Immature natural killer cell (primary cell): ENCODE data around the gene MKRN3. TPM values are rescaled to one million over a fixed set of nuclear protein-coding genes. Genes with fewer than 3 reads are reported as not detected.
"Not testable (repeated sequence)": the region's sequence is repeated elsewhere in the genome, so short reads cannot be mapped to it uniquely, and the experiment has no call there.

Experiments
- DNase-seq, 3 donors: peaks; one replicate each; pipeline ENCODE4 v3.0.0; 2022; ENCODE audit warnings: mixed read lengths in 1 of 3
- H3K27ac Mint-ChIP-seq, 6 donors: one replicate each; pipeline ENCODE4 v1.8.0; 2020; ENCODE audit warnings: mixed read lengths in 6 of 6, mild to moderate bottlenecking in 5 of 6, inconsistent platforms in 4 of 6, moderate library complexity in 3 of 6
- H3K27me3 Mint-ChIP-seq, 3 donors: one replicate each; pipeline ENCODE4 v1.8.0; 2020 to 2021; ENCODE audit warnings: low read depth in 3 of 3, mild to moderate bottlenecking in 3 of 3, mixed read lengths in 3 of 3, moderate library complexity in 3 of 3, inconsistent platforms in 1 of 3
- H3K36me3 Mint-ChIP-seq, 3 donors: one replicate each; pipeline ENCODE4 v1.8.0; 2020; ENCODE audit warnings: mixed read lengths in 3 of 3, inconsistent platforms in 2 of 3, mild to moderate bottlenecking in 2 of 3
- H3K4me1 Mint-ChIP-seq, 2 donors: one replicate each; pipeline ENCODE4 v1.8.0; 2020; ENCODE audit warnings: inconsistent platforms in 2 of 2, mild to moderate bottlenecking in 2 of 2, mixed read lengths in 2 of 2, moderate library complexity in 1 of 2
- H3K4me3 Mint-ChIP-seq, 5 donors: one replicate each; pipeline ENCODE4 v1.8.0; 2020; ENCODE audit warnings: mild to moderate bottlenecking in 5 of 5, mixed read lengths in 5 of 5, inconsistent platforms in 3 of 5, moderate library complexity in 3 of 5
- H3K9me3 Mint-ChIP-seq, 6 donors: one replicate each; pipeline ENCODE4 v1.8.0; 2020; ENCODE audit warnings: mild to moderate bottlenecking in 6 of 6, mixed read lengths in 6 of 6, inconsistent platforms in 4 of 6, moderate library complexity in 3 of 6
- polyA plus RNA-seq, 3 donors: library from polyadenylated mRNA; unstranded; fragments of 300-500 nt; fragmentation: Illumina TruSeq; gene quantifications; one replicate each; pipeline ENCODE4 v1.2.3, GENCODE V29; 2021

MKRN3 gene
- polyA plus RNA-seq, 3 donors from 2014 or later, result 0.68 TPM; not detected in 2

DNA sequence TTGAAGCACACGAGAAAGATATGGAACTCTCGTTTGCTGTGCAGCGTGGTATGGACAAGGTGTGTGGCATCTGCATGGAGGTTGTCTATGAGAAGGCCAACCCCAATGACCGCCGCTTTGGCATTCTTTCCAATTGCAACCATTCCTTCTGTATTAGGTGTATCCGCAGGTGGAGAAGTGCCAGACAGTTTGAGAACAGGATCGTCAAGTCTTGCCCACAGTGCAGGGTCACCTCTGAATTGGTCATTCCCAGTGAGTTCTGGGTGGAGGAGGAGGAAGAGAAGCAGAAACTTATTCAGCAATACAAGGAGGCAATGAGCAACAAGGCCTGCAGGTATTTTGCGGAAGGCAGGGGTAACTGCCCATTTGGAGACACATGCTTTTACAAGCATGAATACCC is 1.2 kb downstream of the MKRN3 start:
- no peak overlapping the region for H3K27ac Mint-ChIP-seq

DNA sequence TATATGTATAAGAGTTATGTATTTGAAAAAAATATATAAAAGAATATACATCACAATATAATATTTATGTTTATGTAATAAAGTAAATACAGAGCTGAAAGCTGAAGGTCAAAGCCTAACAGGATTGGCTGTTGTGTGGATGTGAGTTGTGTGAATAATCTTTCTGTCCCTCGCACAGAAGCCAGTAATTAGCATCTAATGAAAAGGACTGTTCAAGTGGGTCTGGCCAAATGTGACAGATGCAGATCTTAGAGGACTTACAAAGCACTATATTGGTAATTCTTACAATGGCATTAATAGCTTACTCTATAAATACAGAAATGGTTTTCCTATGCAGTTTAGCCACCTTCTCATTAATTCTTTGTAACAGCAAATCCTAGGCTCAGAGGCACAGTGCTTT is 2.4 kb downstream of the MKRN3 start:
- Mint-ChIP-seq H3K27me3 (peaks cover 0 to 5% (median 4%) of the 10 kb centered on the region in 3 donors), H3K9me3 (peaks cover 0 to 9% (median 6%) of the 10 kb centered on the region in 6 donors), H3K4me3 (no peak overlapping the region), H3K4me1 (no peaks in the 10 kb centered on the region), H3K27ac (no peak overlapping the region), H3K36me3 (peaks cover 0 to 4% (median 0%) of the 10 kb centered on the region in 3 donors)
- no peak for DNase-seq

More for the DNA sequence above, 1.2 kb downstream of the MKRN3 start:
- Mint-ChIP-seq H3K4me3 (peak overlapping the region in 2 of 5 donors; percentile 30 to 70), H3K4me1 (no peaks in the 10 kb centered on the region), H3K9me3 (peaks cover 0 to 10% (median 6%) of the 10 kb centered on the region in 6 donors), H3K36me3 (peaks cover 0 to 4% (median 0%) of the 10 kb centered on the region in 3 donors), H3K27me3 (peaks cover 0 to 5% (median 4%) of the 10 kb centered on the region in 3 donors)
- no peak for DNase-seq

DNA sequence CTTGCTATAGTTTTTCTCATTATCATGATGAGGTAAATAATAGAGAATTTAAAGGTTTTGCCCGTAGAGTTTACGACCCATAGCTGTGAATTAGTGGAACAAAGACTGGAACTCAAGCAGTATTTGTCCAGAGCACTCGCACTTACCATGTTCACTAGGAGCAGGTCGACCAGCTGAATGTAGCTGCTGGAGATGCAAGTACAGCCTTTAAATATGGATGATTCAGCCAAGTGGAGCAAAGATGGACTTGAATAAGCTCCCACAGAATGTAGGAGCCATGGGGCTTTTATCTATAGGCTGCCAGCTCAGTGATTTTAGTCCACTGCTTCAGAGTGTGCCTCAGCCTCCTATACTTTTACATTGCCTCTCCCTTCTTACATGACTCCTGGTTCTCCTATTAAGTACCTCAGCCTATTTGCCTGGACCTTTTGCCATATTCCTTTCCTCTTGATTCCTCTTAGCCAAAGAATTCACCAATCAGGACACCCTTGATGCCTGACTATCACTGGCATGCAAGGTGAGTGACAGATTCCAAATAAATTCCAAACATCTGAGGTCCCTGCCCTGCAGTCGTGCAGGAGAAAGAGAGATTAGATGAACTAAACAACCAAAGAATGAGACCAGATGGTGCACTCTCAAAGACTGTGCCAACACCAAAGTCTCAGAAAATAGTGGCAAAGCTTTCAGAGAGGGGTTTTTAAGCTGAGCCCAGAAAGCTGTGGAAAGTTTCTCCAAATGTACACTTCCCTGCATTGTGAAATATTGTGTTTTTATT is 3.9 kb downstream of the MKRN3 start:
- Mint-ChIP-seq H3K9me3 (peaks cover 1 to 13% (median 6%) of the 10 kb centered on the region in 6 donors), H3K27me3 (peaks cover 0 to 7% (median 5%) of the 10 kb centered on the region in 3 donors), H3K27ac (no peak overlapping the region), H3K4me1 (no peaks in the 10 kb centered on the region), H3K4me3 (no peak overlapping the region), H3K36me3 (peaks cover 0 to 4% (median 0%) of the 10 kb centered on the region in 3 donors)
- DNase-seq, result no peak

DNA sequence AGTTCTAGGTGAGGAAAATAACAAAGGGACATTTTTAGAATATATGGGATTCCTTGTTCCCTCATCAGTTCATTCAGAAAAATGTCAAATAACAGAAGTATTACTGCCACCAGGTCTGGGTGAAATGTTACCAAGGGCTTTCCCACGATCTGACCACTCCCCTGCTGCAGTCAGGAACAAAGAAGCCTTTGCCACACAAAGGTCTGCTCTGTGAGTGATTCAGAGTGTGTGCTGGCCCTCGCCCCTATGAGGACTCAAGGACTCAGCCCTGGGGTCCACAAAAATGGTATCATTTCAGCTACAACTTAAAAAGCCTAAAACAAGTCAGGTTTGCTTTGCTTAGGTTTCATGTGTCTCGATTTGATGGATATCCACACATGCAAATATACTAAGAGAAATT is 5.0 kb downstream of the MKRN3 start:
- H3K27me3 Mint-ChIP-seq, result peaks cover 0 to 7% (median 3%) of the 10 kb centered on the region in 3 donors
- no peaks in the 10 kb centered on the region for H3K36me3 Mint-ChIP-seq
- H3K4me3 Mint-ChIP-seq, result no peak overlapping the region
- H3K27ac Mint-ChIP-seq, result no peak overlapping the region
- no peaks in the 10 kb centered on the region for H3K4me1 Mint-ChIP-seq
- peaks cover 0 to 6% (median 3%) of the 10 kb centered on the region in 6 donors for H3K9me3 Mint-ChIP-seq
- no peak for DNase-seq

DNA sequence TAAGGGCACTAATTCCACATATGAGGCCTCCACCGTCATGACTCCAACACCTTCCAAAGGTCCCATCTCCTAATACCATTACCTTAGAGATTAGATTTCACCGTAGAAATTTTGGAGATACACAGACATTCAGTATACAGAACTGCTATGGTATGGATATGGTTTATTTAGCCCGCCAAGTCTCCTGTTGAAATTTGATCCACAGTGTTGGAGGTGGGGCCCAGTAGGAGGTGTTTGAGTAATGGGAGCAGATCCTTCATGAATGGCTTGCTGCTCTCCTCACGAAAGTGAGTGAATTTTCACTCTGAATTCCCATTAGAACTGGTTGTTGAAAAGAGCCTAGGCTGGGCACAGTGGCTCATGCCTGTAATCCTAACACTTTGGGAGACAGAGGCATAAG is 7.4 kb downstream of the MKRN3 start:
- DNase-seq, result no peak
- Mint-ChIP-seq H3K27ac (no peak overlapping the region), H3K27me3 (peaks cover 0 to 3% (median 3%) of the 10 kb centered on the region in 3 donors), H3K4me3 (no peak overlapping the region), H3K36me3 (no peaks in the 10 kb centered on the region), H3K4me1 (no peaks in the 10 kb centered on the region), H3K9me3 (peaks cover 0 to 5% (median 1%) of the 10 kb centered on the region in 6 donors)

DNA sequence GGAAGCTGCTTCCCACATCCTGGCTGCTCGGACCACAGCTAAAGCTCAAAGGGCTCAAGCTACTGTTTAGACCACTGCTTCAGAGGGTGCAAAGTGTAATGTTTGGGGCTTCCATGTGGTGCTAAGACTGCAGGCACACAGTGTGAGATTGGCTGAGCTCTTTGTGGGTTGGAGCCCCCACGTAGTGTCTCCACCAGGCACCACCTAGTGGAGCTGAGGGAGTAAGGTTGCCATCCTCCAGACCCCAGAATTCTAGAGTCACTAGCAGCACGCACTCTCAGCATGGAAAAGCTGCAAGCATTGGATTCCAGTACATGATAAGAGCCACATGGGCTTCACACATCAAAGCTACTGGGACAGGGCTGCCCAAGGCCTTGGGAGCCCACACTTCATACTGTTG is 9.3 kb downstream of the MKRN3 start:
- Mint-ChIP-seq H3K4me1 (no peaks in the 10 kb centered on the region), H3K4me3 (no peak overlapping the region), H3K27ac (no peak overlapping the region)

DNA sequence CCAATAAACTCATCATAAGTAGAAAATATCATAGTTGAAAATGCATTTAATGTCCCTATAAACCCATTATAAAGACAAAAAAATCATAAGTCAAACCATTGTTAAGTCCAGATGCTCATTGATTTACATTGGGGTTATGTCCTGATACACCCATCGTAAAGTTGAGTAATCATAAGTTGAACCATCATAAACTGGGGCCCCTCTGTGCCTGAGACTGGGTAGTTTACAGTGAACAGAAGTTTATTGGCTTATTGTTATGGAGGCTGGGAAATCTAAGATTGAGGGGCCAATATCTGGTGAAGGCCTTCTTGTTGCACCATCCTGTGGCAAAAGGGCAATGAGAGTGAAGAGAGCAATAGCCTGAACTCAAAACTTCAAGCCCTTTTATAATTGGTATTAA is 10.6 kb downstream of the MKRN3 start:
- no peak overlapping the region for H3K4me3 Mint-ChIP-seq
- H3K27me3 Mint-ChIP-seq, result peaks cover 0 to 3% (median 1%) of the 10 kb centered on the region in 3 donors
- DNase-seq, result no peak
- H3K27ac Mint-ChIP-seq, result no peak overlapping the region
- peaks cover 0 to 7% (median 3%) of the 10 kb centered on the region in 6 donors for H3K9me3 Mint-ChIP-seq
- H3K4me1 Mint-ChIP-seq, result no peaks in the 10 kb centered on the region
- no peaks in the 10 kb centered on the region for H3K36me3 Mint-ChIP-seq

More for the DNA sequence above, 9.3 kb downstream of the MKRN3 start:
- peaks cover 0 to 3% (median 3%) of the 10 kb centered on the region in 3 donors for H3K27me3 Mint-ChIP-seq
- H3K36me3 Mint-ChIP-seq, result no peaks in the 10 kb centered on the region
- peaks cover 0 to 7% (median 2%) of the 10 kb centered on the region in 6 donors for H3K9me3 Mint-ChIP-seq
- no peak for DNase-seq

DNA sequence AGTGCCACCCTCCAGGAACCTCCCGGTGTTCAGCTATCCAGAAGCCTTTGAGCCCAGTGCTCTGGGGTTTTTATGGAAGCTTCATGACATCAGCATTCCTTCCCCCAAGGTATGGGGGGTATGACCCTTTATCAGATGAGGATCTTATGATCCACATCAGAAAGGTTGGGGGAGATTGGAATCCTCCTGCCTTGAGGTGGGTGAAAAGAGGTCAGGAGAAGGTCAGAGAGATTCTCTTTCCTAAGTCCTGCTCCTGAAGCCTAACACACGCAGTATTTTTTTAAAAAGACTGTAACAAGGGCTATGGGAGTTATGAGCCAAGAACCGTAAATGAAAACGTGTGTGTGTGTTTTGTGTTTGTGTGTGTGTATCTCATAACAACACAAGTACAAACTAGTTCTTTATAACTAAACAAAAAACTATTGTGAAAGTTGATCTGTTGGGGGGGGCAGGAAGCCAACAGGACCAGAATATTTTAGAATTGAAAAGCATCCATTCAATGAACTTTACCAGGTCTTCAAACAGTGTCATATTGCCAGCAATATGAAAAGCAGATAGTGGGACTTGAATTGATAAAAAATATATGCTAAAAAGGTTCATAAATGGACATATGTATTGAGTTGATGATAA is 13.2 kb downstream of the MKRN3 start:
- H3K27ac Mint-ChIP-seq, result no peak overlapping the region
- peaks cover 0 to 3% (median 0%) of the 10 kb centered on the region in 3 donors for H3K27me3 Mint-ChIP-seq
- DNase-seq, result no peak
- no peaks in the 10 kb centered on the region for H3K4me1 Mint-ChIP-seq
- H3K36me3 Mint-ChIP-seq, result no peaks in the 10 kb centered on the region
- peaks cover 0 to 16% (median 3%) of the 10 kb centered on the region in 6 donors for H3K9me3 Mint-ChIP-seq
- no peak overlapping the region for H3K4me3 Mint-ChIP-seq

DNA sequence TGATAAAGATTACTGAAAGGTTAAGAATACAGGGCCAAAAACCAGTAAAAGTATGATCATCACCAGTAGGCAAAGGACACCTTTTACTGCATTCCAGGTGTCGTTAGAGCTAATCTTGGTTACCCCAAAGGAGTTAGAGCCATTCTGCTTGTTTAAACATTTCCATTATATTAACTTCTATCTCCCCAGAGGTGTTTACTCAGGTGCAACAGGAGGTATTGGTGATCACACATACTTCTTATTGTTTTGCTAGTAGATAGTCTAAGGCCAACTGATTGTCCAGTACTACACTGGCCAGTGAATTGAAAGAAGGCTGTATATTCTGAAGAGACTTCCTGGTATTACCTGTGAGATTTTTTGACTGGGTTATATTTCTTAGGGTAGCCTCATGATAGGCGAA is 22.8 kb downstream of the MKRN3 start:
- Mint-ChIP-seq H3K27me3 (peaks cover 0 to 2% (median 2%) of the 10 kb centered on the region in 3 donors), H3K4me3 (no peak overlapping the region), H3K9me3 (peaks cover 0 to 12% (median 3%) of the 10 kb centered on the region in 6 donors)

DNA sequence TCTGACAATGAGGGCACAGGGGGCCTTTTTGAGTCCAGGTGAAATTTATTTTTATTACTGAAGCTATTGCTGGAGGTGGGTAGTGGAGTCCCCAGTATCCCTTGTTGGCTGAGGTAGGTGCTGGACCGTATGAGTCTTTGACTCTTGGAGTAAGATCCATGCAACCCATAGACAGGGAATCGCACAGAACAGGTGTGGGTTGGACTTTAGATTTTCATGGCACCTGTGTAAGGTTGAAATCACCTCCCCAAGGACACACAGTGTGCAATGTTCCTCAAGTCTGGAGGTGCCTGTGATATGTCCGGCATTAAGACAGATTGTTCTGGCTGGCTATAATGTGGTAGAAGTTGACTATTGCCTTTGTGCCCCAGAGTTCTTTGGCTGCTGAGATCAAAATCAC is 23.5 kb downstream of the MKRN3 start:
- H3K4me3 Mint-ChIP-seq, result no peak overlapping the region
- H3K27me3 Mint-ChIP-seq, result peaks cover 0 to 2% (median under 1%) of the 10 kb centered on the region in 3 donors
- no peak for DNase-seq
- H3K36me3 Mint-ChIP-seq, result no peaks in the 10 kb centered on the region
- H3K4me1 Mint-ChIP-seq, result no peaks in the 10 kb centered on the region
- peaks cover 0 to 7% (median 3%) of the 10 kb centered on the region in 6 donors for H3K9me3 Mint-ChIP-seq
- H3K27ac Mint-ChIP-seq, result no peak overlapping the region

More for the DNA sequence above, 22.8 kb downstream of the MKRN3 start:
- Mint-ChIP-seq H3K36me3 (no peaks in the 10 kb centered on the region), H3K27ac (no peak overlapping the region), H3K4me1 (no peaks in the 10 kb centered on the region)
- DNase-seq, result no peak

DNA sequence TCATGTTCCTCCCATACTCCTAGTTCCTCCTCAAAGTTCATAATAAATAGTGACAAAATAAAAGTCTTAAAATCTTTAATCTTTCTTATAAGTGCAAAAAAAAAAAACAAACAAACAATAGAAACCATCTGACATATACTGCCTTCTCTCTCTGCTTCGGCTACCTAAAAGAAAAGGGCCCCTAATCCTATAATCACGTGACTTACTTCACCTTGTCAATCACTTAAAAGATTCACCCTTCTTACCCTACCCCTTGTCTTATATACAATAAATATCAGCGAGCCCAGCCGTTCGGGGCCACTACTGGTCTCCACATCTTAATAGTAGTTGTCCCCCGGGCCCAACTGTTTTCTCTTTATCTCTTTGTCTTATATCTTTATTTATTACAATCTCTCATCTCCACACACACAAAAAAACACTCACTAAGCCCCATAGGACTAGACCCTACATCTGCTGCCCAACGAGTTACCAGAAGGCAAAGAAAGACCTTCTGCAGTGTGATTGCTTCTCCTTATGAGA is 28.8 kb downstream of the MKRN3 start:
- H3K4me1 Mint-ChIP-seq, result no peaks in the 10 kb centered on the region
- DNase-seq, result no peak
- no peak overlapping the region for H3K4me3 Mint-ChIP-seq
- peaks cover 0 to 3% (median 0%) of the 10 kb centered on the region in 3 donors for H3K27me3 Mint-ChIP-seq
- H3K36me3 Mint-ChIP-seq, result no peaks in the 10 kb centered on the region
- no peak overlapping the region for H3K27ac Mint-ChIP-seq
- peaks cover 0 to 12% (median 4%) of the 10 kb centered on the region in 6 donors for H3K9me3 Mint-ChIP-seq

DNA sequence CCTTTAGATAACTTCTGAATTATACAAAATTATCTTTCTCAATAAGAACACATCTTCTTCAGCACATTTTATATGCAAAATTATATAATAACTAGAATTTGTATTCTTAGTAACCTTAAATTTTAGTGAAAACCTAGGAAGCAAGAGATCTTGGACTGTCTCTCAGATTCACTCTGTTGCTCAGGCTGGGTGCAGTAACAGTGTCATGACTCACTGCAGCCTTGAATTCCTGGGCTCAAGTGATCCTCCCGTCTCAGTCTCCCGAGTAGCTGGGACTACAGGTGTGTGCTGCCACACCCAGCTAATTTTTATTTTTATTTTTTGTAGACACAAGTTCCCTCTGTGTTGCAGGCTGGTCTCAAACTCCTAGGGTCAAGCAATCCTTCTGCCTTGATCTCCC is 29.9 kb downstream of the MKRN3 start:
- H3K27me3 Mint-ChIP-seq, result peaks cover 0 to 3% (median 0%) of the 10 kb centered on the region in 3 donors
- H3K9me3 Mint-ChIP-seq, result peaks cover 0 to 9% (median 2%) of the 10 kb centered on the region in 6 donors
- no peak overlapping the region for H3K27ac Mint-ChIP-seq

DNA sequence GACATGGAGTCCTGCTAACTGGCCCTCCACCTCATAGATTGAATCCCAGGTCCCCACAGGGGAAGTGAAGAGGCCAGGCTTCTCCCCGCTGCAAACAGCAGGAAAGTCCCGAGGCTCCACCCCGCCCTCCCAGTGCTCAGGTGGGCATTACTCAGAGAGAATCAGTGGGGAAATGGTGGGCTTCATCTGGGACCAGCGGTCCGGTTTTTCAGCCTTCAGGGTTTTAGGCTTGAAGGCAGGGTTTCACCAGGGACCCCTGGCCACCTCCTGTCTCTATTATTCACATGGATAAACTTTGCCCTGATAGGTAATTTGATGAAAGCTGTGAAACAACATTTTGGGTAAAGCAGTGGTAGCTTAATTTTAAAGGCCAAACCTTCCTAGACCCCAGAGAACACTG is 31.3 kb downstream of the MKRN3 start:
- no peak overlapping the region for H3K4me3 Mint-ChIP-seq
- H3K27ac Mint-ChIP-seq, result no peak overlapping the region
- peaks cover 0 to 1% (median 0%) of the 10 kb centered on the region in 3 donors for H3K27me3 Mint-ChIP-seq
- no peak for DNase-seq
- peaks cover 0 to 6% (median 1%) of the 10 kb centered on the region in 6 donors for H3K9me3 Mint-ChIP-seq
- no peaks in the 10 kb centered on the region for H3K36me3 Mint-ChIP-seq
- no peaks in the 10 kb centered on the region for H3K4me1 Mint-ChIP-seq

More for the DNA sequence above, 29.9 kb downstream of the MKRN3 start:
- Mint-ChIP-seq H3K4me3 (no peak overlapping the region), H3K36me3 (no peaks in the 10 kb centered on the region), H3K4me1 (no peaks in the 10 kb centered on the region)
- DNase-seq, result no peak

DNA sequence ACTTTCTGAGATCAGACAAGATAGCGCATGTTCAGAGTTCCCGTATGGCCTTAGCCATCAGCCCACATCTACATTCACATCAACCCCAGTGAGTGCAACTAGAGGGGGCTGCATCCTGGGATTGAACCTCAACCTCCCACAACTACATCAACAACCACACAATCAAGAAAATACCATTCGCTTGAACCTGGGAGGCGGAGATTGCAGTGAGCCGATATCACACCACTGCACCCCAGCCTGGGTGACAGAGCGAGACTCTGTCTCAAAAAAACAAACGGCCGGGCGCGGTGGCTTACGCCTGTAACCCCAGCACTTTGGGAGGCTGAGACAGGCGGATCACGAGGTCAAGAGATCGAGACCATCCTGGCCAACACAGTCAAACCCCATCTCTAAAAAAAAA is 31.8 kb downstream of the MKRN3 start:
- not testable (repeated sequence) for H3K4me1 Mint-ChIP-seq, H3K27ac Mint-ChIP-seq, H3K27me3 Mint-ChIP-seq, H3K9me3 Mint-ChIP-seq, H3K4me3 Mint-ChIP-seq, H3K36me3 Mint-ChIP-seq, DNase-seq
